Measurements from ENCODE around the gene PHACTR4. TPM values are rescaled to one million over a fixed set of nuclear protein-coding genes. Genes with fewer than 3 reads are reported as not detected.
"Not testable (repeated sequence)": the region's sequence is repeated elsewhere in the genome, so short reads cannot be mapped to it uniquely, and the experiment has no call there.

The PHACTR4 gene
- total RNA-seq, 4 donors from 2014 or later: 36.6 to 51.7 (median 44.6) TPM

GRCh38 chr1:28364888-28365287 is 4.7 kb upstream of the PHACTR4 start:
- no peak for TF ChIP-seq CTCF (IDR thresholded peaks at IDR 0.05)
- no peak for TF ChIP-seq POLR2A (IDR thresholded peaks at IDR 0.05)
- no peaks in the 10 kb centered on the region for H3K27me3 ChIP-seq
- H3K4me3 ChIP-seq: no peak overlapping the region
- DNase-seq: no peak
- H3K9me3 ChIP-seq: no peaks in the 10 kb centered on the region
- no peaks in the 10 kb centered on the region for H3K36me3 ChIP-seq
- no peak overlapping the region for H3K27ac ChIP-seq
- peaks cover 0 to 5% (median 0%) of the 10 kb centered on the region in 4 donors for H3K4me1 ChIP-seq

GRCh38 chr1:28365864-28366263 is 3.7 kb upstream of the PHACTR4 start:
- Histone ChIP-seq H3K4me3 (no peak overlapping the region), H3K36me3 (no peaks in the 10 kb centered on the region), H3K27ac (peak overlapping the region in 2 of 4 donors; percentile 4 to 16), H3K9me3 (no peaks in the 10 kb centered on the region), H3K4me1 (peaks cover 0 to 9% (median 1%) of the 10 kb centered on the region in 4 donors), H3K27me3 (no peaks in the 10 kb centered on the region)
- no peak for DNase-seq
- TF ChIP-seq CTCF (IDR thresholded peaks at IDR 0.05): no peak
- no peak for TF ChIP-seq POLR2A (IDR thresholded peaks at IDR 0.05)

- DNase-seq, H3K27ac ChIP-seq: not testable (repeated sequence)
These were observed 932 bp upstream of the PHACTR4 start for GRCh38 chr1:28368608-28369007.

GRCh38 chr1:28370239-28371009 is 884 bp downstream of the PHACTR4 start:
- peaks cover 0 to 27% (median 2%) of the 10 kb centered on the region in 4 donors for H3K4me1 ChIP-seq
- DNase-seq: peak in 2 of 3 donors; percentile 40 to 53
- no peaks in the 10 kb centered on the region for H3K36me3 ChIP-seq
- no peaks in the 10 kb centered on the region for H3K27me3 ChIP-seq
- H3K9me3 ChIP-seq: no peaks in the 10 kb centered on the region
- TF ChIP-seq CTCF (IDR thresholded peaks at IDR 0.05) (peak in 5 of 6 experiments; percentile 7 to 31 (median 23)), POLR2A (IDR thresholded peaks at IDR 0.05) (no peak)
- H3K27ac ChIP-seq: peak overlapping the region; percentile 88 to 99 (median 92)
- H3K4me3 ChIP-seq: peak overlapping the region; percentile 66 to 97 (median 80)

More at GRCh38 chr1:28368608-28369007, 932 bp upstream of the PHACTR4 start:
- not testable (repeated sequence) for H3K36me3 ChIP-seq, H3K9me3 ChIP-seq, H3K4me3 ChIP-seq, H3K27me3 ChIP-seq
- H3K4me1 ChIP-seq: peaks cover 0 to 24% (median 2%) of the 10 kb centered on the region in 4 donors

GRCh38 chr1:28371010-28371377 is 1.5 kb downstream of the PHACTR4 start:
- DNase-seq: no peak
- H3K27ac ChIP-seq: no peak overlapping the region

GRCh38 chr1:28373450-28373849 is 3.9 kb downstream of the PHACTR4 start:
- not testable (repeated sequence) for H3K27ac ChIP-seq

More at GRCh38 chr1:28371010-28371377, 1.5 kb downstream of the PHACTR4 start:
- H3K4me1 ChIP-seq: peaks cover 0 to 27% (median 2%) of the 10 kb centered on the region in 4 donors
- no peak for TF ChIP-seq POLR2A (IDR thresholded peaks at IDR 0.05)
- TF ChIP-seq CTCF (IDR thresholded peaks at IDR 0.05): no peak
- H3K9me3 ChIP-seq: no peaks in the 10 kb centered on the region
- H3K4me3 ChIP-seq: peak overlapping the region in 2 of 4 donors; percentile 66 to 97
- H3K36me3 ChIP-seq: no peaks in the 10 kb centered on the region
- no peaks in the 10 kb centered on the region for H3K27me3 ChIP-seq

More at GRCh38 chr1:28373450-28373849, 3.9 kb downstream of the PHACTR4 start:
- H3K36me3 ChIP-seq, H3K4me3 ChIP-seq, H3K27me3 ChIP-seq, H3K9me3 ChIP-seq: not testable (repeated sequence)
- peaks cover 0 to 27% (median 2%) of the 10 kb centered on the region in 4 donors for H3K4me1 ChIP-seq
- DNase-seq: peak in 1 of 3 donors; percentile 18
